Gastroesophageal sphincter (tissue), 3 donors: Measurements from ENCODE around the gene SHISAL1.

ENCODE experiments used
- CTCF ChIP-seq, 4 experiments: fragments of 200-600 bp in 2 of 4; fragments of 450-650 bp in 2 of 4; sonication (generic) in 1 of 4; IDR thresholded peaks; one replicate each; pipeline ENCODE4 v1.5.1; 2017 to 2019; ENCODE audit warnings: antibody characterized with exemption in 4 of 4, mild to moderate bottlenecking in 2 of 4, moderate library complexity in 2 of 4
- EP300 ChIP-seq: sonication (generic); formaldehyde crosslinking; IDR thresholded peaks from one replicate; pipeline ENCODE4 v1.6.1; 2017; ENCODE audit warnings: antibody characterized with exemption, mild to moderate bottlenecking
- POLR2A ChIP-seq, 2 donors: fragments of 450-650 bp; IDR thresholded peaks; one replicate each; pipeline ENCODE4 v1.6.1; 2017; ENCODE audit warnings: antibody characterized with exemption in 2 of 2, mild to moderate bottlenecking in 2 of 2, moderate library complexity in 1 of 2
- POLR2AphosphoS5 ChIP-seq: sonication (generic); formaldehyde crosslinking; IDR thresholded peaks from one replicate; pipeline ENCODE4 v1.6.1; 2017; ENCODE audit warnings: antibody characterized with exemption

DNA sequence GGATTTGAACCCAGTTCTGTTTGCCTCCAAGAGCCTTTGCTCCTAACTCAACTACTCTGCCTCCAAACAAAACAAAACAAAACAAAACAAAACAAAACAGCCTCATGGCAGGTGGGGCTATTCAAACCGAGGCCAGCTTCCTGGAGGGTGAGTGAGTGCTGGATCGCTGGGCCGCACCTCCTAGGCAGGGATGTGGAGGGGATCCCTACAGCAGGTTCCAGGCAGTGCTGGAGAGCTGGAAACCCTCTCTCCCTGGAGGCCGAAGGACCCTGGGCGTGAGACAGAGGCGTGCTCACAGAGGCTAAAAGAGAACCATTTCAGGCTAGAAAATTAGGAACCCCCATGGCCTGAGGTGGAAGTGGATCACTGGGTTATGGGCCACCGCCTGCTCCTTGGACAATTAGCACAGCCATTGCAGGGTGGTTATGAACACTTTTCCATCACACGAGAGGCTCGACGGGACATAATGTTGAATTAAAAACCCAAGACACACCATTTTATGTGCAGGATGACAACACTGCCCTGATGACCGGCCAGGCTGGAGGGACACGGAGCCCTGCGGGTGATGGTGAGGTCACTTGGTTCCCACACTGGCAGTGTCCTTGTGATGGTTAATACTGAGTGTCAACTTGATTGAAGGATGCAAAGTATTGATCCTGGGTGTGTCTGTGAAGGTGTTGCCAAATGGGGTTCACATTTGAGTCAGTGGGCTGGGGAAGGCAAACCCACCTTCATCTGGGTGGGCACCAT, 35.2 kb downstream of the SHISAL1 start:
- TF ChIP-seq POLR2A (IDR thresholded peaks at IDR 0.05) (no peak), CTCF (IDR thresholded peaks at IDR 0.05) (no peak), POLR2AphosphoS5 (no peak), EP300 (no peak)
